ENCODE measurements around the gene OR10R2.

DNA sequence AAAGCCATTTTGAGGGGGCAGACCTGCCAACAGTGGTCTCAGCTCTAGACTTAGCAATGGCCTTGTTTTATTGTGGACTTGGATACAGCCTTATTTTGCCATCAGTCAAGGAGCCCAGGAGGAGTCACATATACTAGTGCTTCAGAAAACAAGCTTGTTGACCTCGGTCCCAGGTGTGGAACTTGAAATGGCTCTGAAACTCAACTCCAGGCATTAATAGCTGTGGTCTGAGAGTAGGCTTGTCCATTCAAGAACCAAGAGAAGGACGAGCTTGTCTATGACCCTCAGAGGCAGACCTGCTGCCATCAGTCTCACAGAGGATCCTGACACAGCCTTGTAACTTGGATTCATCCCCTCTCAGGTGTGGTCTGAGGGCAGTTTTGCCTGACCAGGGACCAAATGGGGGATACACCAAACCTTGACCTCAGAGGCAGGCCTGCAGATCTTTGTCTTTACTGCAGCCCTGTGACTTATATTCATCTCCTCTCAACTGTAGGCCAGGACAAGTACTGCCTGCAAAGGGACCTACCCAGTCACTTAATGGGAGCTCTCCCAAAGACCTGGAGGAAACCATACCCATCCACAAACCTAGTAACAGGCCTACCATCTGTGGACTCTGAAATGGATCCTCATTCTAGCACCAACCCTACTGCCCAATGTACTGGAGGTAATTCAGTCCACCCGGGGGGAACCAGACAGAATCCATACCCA, 49.1 kb downstream of the OR10R2 start:
- TF ChIP-seq, protein P1, sequence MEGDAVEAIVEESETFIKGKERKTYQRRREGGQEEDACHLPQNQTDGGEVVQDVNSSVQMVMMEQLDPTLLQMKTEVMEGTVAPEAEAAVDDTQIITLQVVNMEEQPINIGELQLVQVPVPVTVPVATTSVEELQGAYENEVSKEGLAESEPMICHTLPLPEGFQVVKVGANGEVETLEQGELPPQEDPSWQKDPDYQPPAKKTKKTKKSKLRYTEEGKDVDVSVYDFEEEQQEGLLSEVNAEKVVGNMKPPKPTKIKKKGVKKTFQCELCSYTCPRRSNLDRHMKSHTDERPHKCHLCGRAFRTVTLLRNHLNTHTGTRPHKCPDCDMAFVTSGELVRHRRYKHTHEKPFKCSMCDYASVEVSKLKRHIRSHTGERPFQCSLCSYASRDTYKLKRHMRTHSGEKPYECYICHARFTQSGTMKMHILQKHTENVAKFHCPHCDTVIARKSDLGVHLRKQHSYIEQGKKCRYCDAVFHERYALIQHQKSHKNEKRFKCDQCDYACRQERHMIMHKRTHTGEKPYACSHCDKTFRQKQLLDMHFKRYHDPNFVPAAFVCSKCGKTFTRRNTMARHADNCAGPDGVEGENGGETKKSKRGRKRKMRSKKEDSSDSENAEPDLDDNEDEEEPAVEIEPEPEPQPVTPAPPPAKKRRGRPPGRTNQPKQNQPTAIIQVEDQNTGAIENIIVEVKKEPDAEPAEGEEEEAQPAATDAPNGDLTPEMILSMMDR (IDR thresholded peaks at IDR 0.05 in 2 of 3, conservative IDR thresholded peaks at IDR 0.05 in 1 of 3; ENCODE audit: borderline replicate concordance in 1 of 3, insufficient read depth in 1 of 3, low read depth in 2 of 3, low read length in 2 of 3) = no peak
- TF ChIP-seq CBX3 (IDR thresholded peaks at IDR 0.05; ENCODE audit: low read depth) = no peak

Measured in HCT116 (cell line).